Body of pancreas (tissue), 4 donors: Measurements from ENCODE around the gene PLCD4. TPM values are rescaled to one million over a fixed set of nuclear protein-coding genes. Genes with fewer than 3 reads are reported as not detected.

Source experiments
- ATAC-seq: fragments of 150-250 bp; one replicate; pipeline ENCODE4 v1.9.1; 2016
- DNase-seq, 4 donors: peaks; one replicate each; pipeline ENCODE4 v3.0.0-alpha.2; 2019
- H3K27ac ChIP-seq, 4 donors: fragments of 200-600 bp; sonication (generic); 1 replicate in 3 of 4; 2 replicates in 1 of 4; pipeline versions ENCODE4 v1.5.1 to v1.6.1; 2016 to 2019; ENCODE audit warnings: mild to moderate bottlenecking in 1 of 4, mixed read lengths in 1 of 4, moderate library complexity in 1 of 4
- H3K27me3 ChIP-seq, 2 donors: fragments of 200-600 bp; sonication (generic); one replicate each; pipeline ENCODE4 v1.6.0; 2016; ENCODE audit warnings: mild to moderate bottlenecking in 1 of 2
- H3K36me3 ChIP-seq, 2 donors: fragments of 200-600 bp; sonication (generic); replicated peaks in 1 of 2; 2 replicates each; pipeline ENCODE4 v1.5.1; 2016; ENCODE audit warnings: low read depth in 2 of 2; ENCODE audit not compliant: insufficient read depth in 1 of 2
- H3K4me1 ChIP-seq: fragments of 200-600 bp; sonication (generic); one replicate; pipeline ENCODE4 v1.6.0; 2016
- H3K4me3 ChIP-seq, 2 donors: fragments of 200-600 bp; sonication (generic); 1 replicate in 1 of 2; 2 replicates in 1 of 2; pipeline ENCODE4 v1.5.1; 2016 to 2019
- H3K9me3 ChIP-seq, 3 donors: fragments of 200-600 bp; sonication (generic); 1 replicate in 2 of 3; 2 replicates in 1 of 3; pipeline ENCODE4 v1.5.1; 2016
- CTCF ChIP-seq, 7 experiments: fragments of 450-650 bp in 4 of 7; fragments of 200-600 bp in 3 of 7; sonication (generic) in 3 of 7; IDR thresholded peaks; one replicate each; pipeline ENCODE4 v1.5.1; 2016 to 2019; ENCODE audit warnings: antibody characterized with exemption in 7 of 7
- POLR2A ChIP-seq, 3 donors: fragments of 450-650 bp; IDR thresholded peaks; one replicate each; pipeline ENCODE4 v1.6.1; 2016; ENCODE audit warnings: antibody characterized with exemption in 3 of 3, mild to moderate bottlenecking in 2 of 3
- WGBS, 2 donors: methylation state at CpG; one replicate each; pipeline ENCODE4 v1.1.5; 2017; 5-methylcytosine and 5-hydroxymethylcytosine counted together
- intact Hi-C: fragments of 100-400 bp; cut with DNase I; formaldehyde crosslinking; loops from one replicate; pipeline ENCODE4 v1.15.1; 2023
- small RNA-seq: library from RNA; depleted of rRNA; stranded (forward); fragments of <200 nt; gene quantifications from one replicate; pipeline ENCODE3, GENCODE V24; 2016
- total RNA-seq, 2 donors: library from RNA; depleted of rRNA; stranded (reverse); fragments of >200 nt; gene quantifications; one replicate each; pipeline ENCODE4 v1.1.0, GENCODE V29; 2016

Gene PLCD4
- total RNA-seq, 2 donors from 2014 or later: 0.52 TPM; not detected in 1

GRCh38 chr2:218671654-218672566 is 64.2 kb downstream of the PLCD4 start, which contains the start of the genes RNF25 and STK36:
RNF25 (minus strand) TSS chr2:218672002; CDS start chr2:218671970, 32 bp downstream.
STK36 (plus strand) TSS chr2:218672086; CDS start chr2:218672830, 744 bp downstream.
- Histone ChIP-seq H3K4me3 (peak within 1 kb of the TSS; percentile 52 to 91), H3K4me1 (peaks cover 18% of the 10 kb centered on the region), H3K9me3 (no peaks in the 10 kb centered on the region), H3K27ac (peak within 1 kb of the TSS in 3 of 4 donors; percentile 37 to 79 (median 77)), H3K27me3 (no peaks in the 10 kb centered on the region), H3K36me3 (peaks cover 0 to 2% of the 10 kb centered on the region in 2 donors)
- ATAC-seq (peak; percentile 99), DNase-seq (peak; percentile 81 to 86 (median 86))
- intact Hi-C loops: no loop called here
- WGBS, 2 donors: 0 to 1% methylated on average over 27 to 49 of the region's 49 CpGs
- TF ChIP-seq POLR2A (IDR thresholded peaks at IDR 0.05) (peak in 2 of 3 donors; percentile 86 to 89), CTCF (IDR thresholded peaks at IDR 0.05) (no peak)

DNA sequence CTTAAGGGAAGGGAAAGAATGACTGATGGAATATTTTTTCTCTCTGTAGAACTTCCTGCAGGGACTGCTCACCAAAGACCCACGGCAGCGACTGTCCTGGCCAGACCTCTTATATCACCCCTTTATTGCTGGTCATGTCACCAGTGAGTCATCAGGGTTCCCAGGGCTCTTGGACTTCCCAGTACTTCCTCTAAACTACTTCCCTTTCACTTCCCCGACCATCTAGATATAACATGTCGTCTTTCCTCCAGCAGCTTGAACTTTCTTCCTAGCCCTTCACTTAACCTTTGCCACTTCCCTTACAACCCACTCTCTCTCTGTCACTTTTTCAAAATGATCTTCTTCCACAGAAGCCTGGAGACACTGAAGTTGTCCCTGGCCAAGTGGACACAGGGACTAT is 71.4 kb downstream of the PLCD4 start:
- no peak for ATAC-seq
- peaks cover 0 to 9% of the 10 kb centered on the region in 2 donors for H3K36me3 ChIP-seq

DNA sequence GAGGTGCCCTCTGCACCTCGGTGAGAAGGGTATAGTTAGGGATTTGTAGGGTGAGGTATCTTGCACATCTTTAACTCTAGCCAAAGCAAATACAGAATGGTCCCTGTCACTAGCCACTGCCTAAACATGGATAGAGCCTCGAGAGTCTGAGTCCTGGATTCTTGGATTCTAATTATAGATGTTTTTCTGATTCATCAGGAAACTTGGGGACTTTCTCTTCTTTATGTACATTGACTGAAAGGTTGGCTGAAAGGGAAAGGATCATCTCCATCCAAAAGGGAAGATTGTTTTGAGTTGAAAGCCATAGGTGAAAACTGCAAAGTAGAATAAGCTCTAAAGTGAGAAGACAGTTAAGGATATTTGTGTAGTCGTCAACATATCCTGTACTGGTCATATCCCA is 72.4 kb downstream of the PLCD4 start:
- no peak for ATAC-seq
- H3K36me3 ChIP-seq: peaks cover 0 to 9% of the 10 kb centered on the region in 2 donors
- no peaks in the 10 kb centered on the region for H3K27me3 ChIP-seq
- no peak overlapping the region for H3K27ac ChIP-seq
- intact Hi-C loops: no loop called here
- DNase-seq: no peak
- no peak for TF ChIP-seq CTCF (IDR thresholded peaks at IDR 0.05)
- no peak for TF ChIP-seq POLR2A (IDR thresholded peaks at IDR 0.05)
- no peaks in the 10 kb centered on the region for H3K9me3 ChIP-seq
- WGBS, 2 donors: 60 to 80% methylated on average over 3 of the region's 3 CpGs
- H3K4me3 ChIP-seq: no peak overlapping the region
- no peaks in the 10 kb centered on the region for H3K4me1 ChIP-seq

More for the DNA sequence above, 71.4 kb downstream of the PLCD4 start:
- TF ChIP-seq CTCF (IDR thresholded peaks at IDR 0.05): no peak
- no peak for TF ChIP-seq POLR2A (IDR thresholded peaks at IDR 0.05)
- intact Hi-C loops: no loop called here
- H3K9me3 ChIP-seq: no peaks in the 10 kb centered on the region
- 50 to 65% methylated on average over 4 of the region's 4 CpGs for WGBS, 2 donors
- H3K4me1 ChIP-seq: no peaks in the 10 kb centered on the region
- no peak overlapping the region for H3K4me3 ChIP-seq
- H3K27ac ChIP-seq: no peak overlapping the region
- peak in 1 of 4 donors; percentile 39 for DNase-seq
- H3K27me3 ChIP-seq: no peaks in the 10 kb centered on the region

Small RNA genes within 50 kb of the gene (small RNA-seq; reads per million reads assigned to genes)
- not detected for gene RNU6-136P

Other genes with a start within 250 kb of the PLCD4 start
- gene SLC11A1, start 225.6 kb upstream of the PLCD4 start, total RNA-seq: 1 to 10 TPM; 3.0 to 7.3 TPM
- 10 to 100 TPM; 67.2 to 98.9 TPM for gene CTDSP1, start 208.0 kb upstream of the PLCD4 start, total RNA-seq
- gene VIL1, start 188.8 kb upstream of the PLCD4 start, total RNA-seq: 10 to 100 TPM; 15.3 to 15.8 TPM
- 10 to 100 TPM in 1 of 2 donors, 1 to 10 TPM in 1; 6.0 to 14.5 TPM for gene USP37, start 39.5 kb upstream of the PLCD4 start, total RNA-seq
- 10 to 100 TPM; 12.9 to 17.6 TPM for gene CNOT9, start 39.1 kb upstream of the PLCD4 start, total RNA-seq
- 10 to 100 TPM; 12.2 to 14.3 TPM for gene ZNF142, start 51.7 kb downstream of the PLCD4 start, total RNA-seq
- 10 to 100 TPM; 34.2 to 64.3 TPM for gene BCS1L, start 51.8 kb downstream of the PLCD4 start, total RNA-seq
- gene RNF25, start 64.1 kb downstream of the PLCD4 start, total RNA-seq: 10 to 100 TPM in 1 of 2 donors, 1 to 10 TPM in 1; 3.0 to 14.8 TPM
- 10 to 100 TPM; 35.0 to 57.4 TPM for gene STK36, start 64.2 kb downstream of the PLCD4 start, total RNA-seq
- 10 to 100 TPM in 1 of 2 donors, 1 to 10 TPM in 1; 9.1 to 31.3 TPM for gene TTLL4, start 102.9 kb downstream of the PLCD4 start, total RNA-seq
- gene CYP27A1, start 174.2 kb downstream of the PLCD4 start, total RNA-seq: 1 to 10 TPM; 9.3 to 9.9 TPM
- not detected for gene PRKAG3, start 223.9 kb downstream of the PLCD4 start, total RNA-seq